GM10248 (cell line): ENCODE data around the gene WDR1.

ENCODE experiments used
- CTCF ChIA-PET: fragments of 300-600 bp; sonication (Branson Sonifier 250); formaldehyde crosslinking; extraction: SDS; loops from one replicate; lab custom pipeline; 2021; ENCODE audit warnings: antibody characterized with exemption; lab: Yijun Ruan, JAX
- POLR2A ChIA-PET: fragments of 350-650 bp; sonication (Branson Sonifier 250); formaldehyde crosslinking; extraction: SDS; loops from one replicate; lab custom pipeline; 2020; ENCODE audit warnings: antibody characterized with exemption; lab: Yijun Ruan, JAX
- DNase-seq: peaks from one replicate; pipeline ENCODE4 v3.0.0; 2012; ENCODE audit errors: extremely low spot score
- TF ChIP-seq, protein P1 (sequence below): IDR thresholded peaks from 2 replicates; pipeline ENCODE4 v1.5.1; 2012; ENCODE audit warnings: mild to moderate bottlenecking, low read depth; ENCODE audit errors: extremely low read depth, missing control alignments, control extremely low read depth

WDR1 gene

DNA sequence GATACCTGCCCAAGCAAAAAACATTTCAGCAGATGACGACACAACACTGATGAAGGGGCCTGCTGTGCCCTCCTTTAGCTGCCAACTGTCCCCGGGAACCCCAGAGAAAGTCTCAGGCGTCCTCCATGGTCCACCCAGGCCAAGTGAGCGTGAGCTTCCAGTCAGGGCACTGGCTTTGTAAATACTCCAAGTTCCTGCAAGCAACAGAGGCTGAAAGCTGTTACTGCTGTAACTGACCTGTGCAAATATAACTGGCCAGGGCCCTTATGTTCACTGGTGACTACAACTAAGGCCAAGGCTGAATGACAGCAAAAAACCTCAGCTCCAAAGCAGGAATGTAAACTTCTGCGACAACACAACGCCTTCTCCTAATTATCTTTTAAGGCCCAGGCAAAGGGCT is 8.2 kb downstream of the WDR1 start:
- no peak for DNase-seq
- TF ChIP-seq, protein P1, sequence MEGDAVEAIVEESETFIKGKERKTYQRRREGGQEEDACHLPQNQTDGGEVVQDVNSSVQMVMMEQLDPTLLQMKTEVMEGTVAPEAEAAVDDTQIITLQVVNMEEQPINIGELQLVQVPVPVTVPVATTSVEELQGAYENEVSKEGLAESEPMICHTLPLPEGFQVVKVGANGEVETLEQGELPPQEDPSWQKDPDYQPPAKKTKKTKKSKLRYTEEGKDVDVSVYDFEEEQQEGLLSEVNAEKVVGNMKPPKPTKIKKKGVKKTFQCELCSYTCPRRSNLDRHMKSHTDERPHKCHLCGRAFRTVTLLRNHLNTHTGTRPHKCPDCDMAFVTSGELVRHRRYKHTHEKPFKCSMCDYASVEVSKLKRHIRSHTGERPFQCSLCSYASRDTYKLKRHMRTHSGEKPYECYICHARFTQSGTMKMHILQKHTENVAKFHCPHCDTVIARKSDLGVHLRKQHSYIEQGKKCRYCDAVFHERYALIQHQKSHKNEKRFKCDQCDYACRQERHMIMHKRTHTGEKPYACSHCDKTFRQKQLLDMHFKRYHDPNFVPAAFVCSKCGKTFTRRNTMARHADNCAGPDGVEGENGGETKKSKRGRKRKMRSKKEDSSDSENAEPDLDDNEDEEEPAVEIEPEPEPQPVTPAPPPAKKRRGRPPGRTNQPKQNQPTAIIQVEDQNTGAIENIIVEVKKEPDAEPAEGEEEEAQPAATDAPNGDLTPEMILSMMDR, result no peak
- POLR2A ChIA-PET, result interaction anchor here (0.9 to 8.2 kb wide), 2 partner anchors 10 to 12 kb away, joined by 3 to 69 read pairs; partner anchors contain the start of gene WDR1
- CTCF ChIA-PET, result interaction anchor here (0.7 to 2.0 kb wide), 6 partner anchors 9 to 49 kb away, joined by 3 to 8 read pairs (median 4); no protein-coding TSS in a partner anchor

DNA sequence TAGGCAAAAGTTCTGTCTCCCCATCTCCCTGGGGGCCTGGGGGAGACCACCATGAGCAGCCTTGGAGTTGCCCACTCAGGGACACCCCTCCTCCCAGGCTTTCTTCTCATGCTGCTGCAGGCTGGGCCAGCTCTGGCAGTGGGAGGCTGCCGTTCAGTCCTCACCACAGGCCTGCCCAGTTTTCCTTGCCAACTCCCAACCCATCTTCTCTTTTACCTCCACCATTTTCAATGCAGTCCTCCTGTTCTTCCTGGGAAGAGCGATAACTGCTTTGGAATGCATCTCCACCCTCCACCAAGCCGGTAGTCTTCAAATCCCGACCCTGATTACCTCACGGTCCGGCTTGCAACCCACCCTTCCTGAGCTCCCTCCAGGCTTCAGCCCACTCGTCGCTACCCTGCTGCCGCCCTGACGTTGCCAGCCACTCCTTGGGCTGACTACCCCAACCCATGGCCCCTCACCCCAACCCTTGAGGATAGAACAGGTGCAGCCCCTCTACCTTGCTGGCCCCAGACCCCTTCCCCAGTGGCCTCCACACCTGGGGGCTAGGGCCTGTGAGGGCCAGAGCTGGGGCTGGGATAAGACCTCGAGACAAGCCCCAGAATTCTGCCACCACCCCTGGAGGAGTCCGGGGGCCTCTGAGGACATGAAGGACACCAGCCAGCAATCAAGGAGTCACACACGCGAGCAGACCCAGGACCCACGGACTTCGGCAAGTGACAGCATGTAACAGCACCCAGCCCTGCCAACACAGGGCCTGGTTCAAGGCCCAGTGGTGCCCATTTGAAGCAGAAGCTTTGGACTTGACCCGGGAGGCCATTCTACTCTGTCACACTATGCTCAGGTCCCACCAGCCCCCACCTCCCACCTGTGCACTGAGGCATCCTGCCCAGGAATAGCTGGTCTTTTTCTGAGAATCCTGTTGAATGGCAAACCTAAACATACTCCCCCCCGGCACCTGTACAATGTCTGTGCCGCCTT is 9.2 kb downstream of the WDR1 start:
- ChIA-PET POLR2A (interaction anchor here (0.9 to 8.2 kb wide), 2 partner anchors 11 kb away, joined by 3 to 69 read pairs; partner anchors contain the start of gene WDR1), CTCF (interaction anchor here (0.9 to 2.0 kb wide), 4 partner anchors 13 to 353 kb away, joined by 3 to 8 read pairs (median 4); no protein-coding TSS in a partner anchor)
- TF ChIP-seq, protein P1, result no peak
- no peak for DNase-seq

DNA sequence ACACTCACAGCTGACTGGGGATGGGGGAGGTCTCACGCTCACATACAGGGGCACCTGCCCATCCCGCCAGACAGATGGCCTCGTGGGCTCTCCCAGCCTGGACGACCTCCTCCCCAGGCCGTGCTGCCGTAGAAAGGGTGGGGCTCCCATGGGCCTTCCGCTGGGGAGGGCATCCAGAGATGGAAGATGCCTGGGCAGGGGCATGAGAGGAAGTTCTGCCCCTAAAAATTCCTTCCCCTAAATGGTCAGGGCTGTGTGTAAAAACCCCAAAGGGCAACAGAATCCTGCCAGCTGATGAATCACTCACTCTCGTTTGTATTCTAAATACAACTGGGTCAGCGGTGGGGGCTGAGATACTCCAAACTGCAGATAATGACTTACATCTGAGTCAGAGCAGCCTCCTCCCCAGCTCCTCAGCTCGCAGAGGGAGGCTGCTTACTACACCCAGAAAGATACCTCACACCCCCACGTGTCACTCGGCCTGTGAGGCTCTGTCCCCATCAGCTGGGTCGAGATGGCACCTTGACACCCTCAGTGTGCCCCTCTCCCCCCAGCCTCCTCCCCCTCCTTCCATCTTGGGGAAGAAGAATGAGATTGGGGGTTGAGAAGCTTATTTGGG is 10.1 kb downstream of the WDR1 start:
- ChIA-PET POLR2A (interaction anchor here (8.2 kb wide), 1 partner anchor 12 kb away, joined by 69 read pairs; the partner anchor contains the start of gene WDR1), CTCF (interaction anchor here (0.9 to 1.3 kb wide), 2 partner anchors 10 to 354 kb away, joined by 3 read pairs; no protein-coding TSS in a partner anchor)
- TF ChIP-seq, protein P1, result no peak
- DNase-seq, result no peak

DNA sequence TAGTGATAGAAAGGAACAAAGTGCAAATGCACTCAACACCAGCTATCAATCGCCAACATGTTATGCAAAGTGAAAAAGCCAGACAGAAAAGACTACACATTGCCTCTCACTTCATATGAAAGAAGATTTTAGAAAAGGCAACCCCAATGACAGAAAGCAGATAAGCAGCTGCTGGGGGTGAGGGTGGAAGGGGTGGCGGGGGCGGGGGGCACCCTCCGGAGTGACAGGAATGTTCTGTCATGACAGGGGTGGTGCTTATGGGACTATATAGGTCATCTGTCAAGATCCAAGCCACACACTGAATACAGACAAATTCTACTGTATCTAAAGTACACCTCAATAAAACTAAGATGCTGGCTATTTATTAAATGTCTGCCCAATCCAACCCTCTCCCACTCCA is 10.7 kb downstream of the WDR1 start:
- CTCF ChIA-PET, result interaction anchor here (0.9 to 1.3 kb wide), 2 partner anchors 10 to 38 kb away, joined by 3 read pairs; no protein-coding TSS in a partner anchor
- DNase-seq, result no peak
- TF ChIP-seq, protein P1, result no peak
- POLR2A ChIA-PET, result interaction anchor here (8.2 kb wide), 1 partner anchor 12 kb away, joined by 69 read pairs; the partner anchor contains the start of gene WDR1

DNA sequence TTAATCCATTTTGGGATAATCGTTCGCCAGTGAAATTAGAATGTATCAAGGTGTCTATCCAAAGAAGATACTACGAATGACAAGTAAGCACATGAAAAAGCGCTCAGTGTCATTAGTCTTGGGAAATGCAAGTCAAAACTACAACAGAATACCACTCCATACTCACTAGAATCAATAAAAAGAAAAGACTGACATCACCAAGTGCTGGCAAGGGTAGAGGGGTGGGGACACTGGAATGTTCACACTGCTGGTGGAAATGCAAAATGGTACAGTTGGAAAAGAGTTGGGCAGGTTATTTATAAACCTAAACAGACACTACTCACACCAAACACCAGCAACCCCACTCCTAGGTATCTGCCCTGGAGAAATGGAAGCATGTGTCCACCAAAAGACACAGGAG is 11.2 kb downstream of the WDR1 start:
- POLR2A ChIA-PET, result interaction anchor here (8.2 kb wide), 1 partner anchor 13 kb away, joined by 69 read pairs; the partner anchor contains the start of gene WDR1
- CTCF ChIA-PET, result interaction anchor here (0.9 to 1.3 kb wide), 2 partner anchors 9 to 38 kb away, joined by 3 read pairs; no protein-coding TSS in a partner anchor
- TF ChIP-seq, protein P1, result no peak
- DNase-seq, result no peak

DNA sequence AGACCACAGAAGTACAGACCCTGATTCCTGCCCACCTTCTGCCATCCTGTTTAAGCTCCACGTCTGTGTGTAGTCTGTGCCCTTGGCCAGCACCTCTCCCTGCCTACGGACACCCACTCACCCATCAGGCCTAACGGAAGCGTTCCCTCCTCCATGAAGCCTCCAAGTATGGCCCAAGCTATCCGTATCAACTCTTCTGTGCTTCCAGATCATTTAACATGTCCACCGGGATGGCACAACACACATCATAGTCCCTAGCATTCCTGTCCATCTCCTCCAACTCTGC is 11.7 kb downstream of the WDR1 start:
- ChIA-PET CTCF (no interaction called here), POLR2A (interaction anchor here (8.2 kb wide), 1 partner anchor 13 kb away, joined by 69 read pairs; the partner anchor contains the start of gene WDR1)
- TF ChIP-seq, protein P1, result no peak
- no peak for DNase-seq
